NCI-H2227 (cell line): Measurements from ENCODE around the gene RPL22.
"Not testable (repeated sequence)": the region's sequence is repeated elsewhere in the genome, so short reads cannot be mapped to it uniquely, and the experiment has no call there.

Experiments
- DNase-seq: peaks from one replicate; lab custom pipeline; 2025; ENCODE audit not compliant: unreplicated experiment; lab: John Stamatoyannopoulos, UW

Gene RPL22

DNA sequence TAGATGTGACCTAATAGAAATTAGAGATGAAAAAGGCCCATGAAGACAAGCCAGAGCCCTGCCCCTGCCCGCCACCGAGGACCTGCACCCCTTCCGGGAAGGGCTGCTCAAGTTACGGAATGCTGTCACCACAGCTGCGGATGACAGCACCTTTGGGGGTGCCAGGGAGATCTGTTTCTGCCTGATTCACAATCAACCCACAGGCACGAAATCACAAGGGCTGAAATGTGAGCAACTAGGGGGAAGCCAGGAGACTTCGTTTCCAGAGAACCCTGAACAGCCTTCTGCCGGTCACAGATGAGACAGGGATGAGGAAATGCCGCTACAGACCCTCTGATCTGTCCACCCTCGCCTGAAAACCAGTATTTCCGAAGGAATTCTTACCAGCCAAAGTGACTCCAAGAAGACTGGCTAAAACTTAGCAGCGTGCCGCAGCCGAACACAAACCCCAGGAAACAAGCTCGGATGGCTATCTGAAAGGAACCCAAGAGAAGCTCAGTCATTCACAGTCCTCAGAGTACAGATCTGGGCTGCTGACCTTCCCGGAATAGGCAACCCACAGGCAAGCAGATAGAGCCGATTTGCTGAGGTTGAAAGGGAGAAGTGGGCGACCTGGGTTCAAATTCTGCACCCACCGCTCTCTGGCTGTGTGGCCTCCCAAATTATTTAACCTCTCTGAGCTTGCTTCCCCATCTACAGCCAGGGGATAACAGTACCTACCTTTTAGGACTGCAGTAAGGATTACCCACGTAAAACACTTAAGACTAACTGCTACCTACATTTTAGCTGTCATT lies 35.3 kb upstream of the RPL22 start:
- no peak for DNase-seq

DNA sequence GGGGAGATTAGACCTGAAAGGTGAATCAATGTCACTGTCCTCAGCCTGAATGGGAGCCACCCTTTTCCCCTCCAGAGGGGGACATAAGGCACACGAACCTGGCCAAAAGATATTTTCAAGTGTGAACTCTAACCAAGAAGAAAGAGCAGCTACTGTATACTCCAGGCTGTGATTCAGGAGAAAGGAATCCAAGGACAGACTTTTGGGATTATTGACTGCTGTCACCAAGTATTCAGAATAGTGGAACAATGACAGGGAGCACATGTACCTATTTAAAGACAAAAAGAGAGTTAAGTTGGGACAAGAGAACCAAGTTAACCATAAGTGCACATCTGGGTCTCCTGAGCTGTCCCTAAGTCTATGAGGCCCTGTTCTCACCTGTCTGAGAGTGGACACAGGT lies 34.0 kb upstream of the RPL22 start:
- DNase-seq, result no peak

DNA sequence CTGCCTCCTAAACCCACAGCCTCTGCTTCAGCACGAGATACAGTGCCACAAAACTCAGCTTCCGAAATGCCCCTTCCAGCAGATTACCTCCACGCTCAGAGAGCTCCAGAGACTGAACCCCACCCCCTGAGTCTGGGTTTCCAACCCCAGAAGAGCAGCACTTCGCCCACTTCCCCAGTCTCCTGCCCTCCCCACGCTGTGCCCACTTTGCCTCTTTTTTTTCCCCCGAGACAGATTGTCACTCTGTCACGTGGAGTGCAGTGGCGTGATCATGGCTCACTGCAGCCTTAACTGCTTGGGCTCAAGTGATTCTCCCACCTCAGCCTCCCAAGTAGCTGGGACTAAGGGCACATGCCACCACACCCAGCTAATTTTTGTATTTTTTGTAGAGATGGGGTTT lies 26.3 kb upstream of the RPL22 start:
- DNase-seq, result no peak

DNA sequence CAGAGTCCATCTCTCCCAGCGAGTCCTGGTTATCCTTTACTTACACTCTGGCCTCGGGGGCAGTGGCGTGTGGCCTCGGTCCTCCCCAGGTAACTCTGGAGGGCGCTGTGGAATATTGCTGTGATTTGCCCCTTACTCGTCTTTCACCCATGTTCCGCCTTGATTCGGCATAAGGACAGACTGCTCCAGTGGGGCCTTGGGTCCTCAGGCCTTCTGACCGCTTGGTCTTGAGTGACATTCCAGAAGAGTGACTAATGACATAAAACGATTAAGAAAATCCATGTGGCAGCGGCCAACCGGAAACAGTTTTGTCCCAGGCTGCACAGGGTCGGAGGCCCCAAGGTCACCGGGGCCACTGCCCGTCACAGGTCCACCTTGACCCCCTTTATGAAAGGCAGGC lies 25.3 kb upstream of the RPL22 start:
- DNase-seq, result no peak

DNA sequence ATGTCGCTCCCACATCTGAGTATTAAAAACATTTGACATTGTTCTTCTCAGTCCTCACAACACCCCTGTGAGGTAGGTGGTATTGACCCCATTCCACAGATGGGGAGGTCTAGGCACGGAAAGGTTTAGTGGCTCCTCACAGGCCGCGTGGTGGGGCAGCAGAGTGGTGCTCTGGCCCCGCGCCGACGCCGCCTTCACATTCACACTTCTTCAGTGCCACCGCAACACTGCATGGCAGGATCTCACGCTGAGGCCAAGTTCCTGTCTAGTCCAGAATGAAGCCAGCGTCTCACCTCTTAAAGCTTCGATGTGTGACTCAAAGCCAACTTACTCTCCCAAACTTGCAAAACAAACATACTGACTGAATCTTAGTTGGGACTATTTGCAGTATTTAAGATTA lies 24.2 kb upstream of the RPL22 start:
- DNase-seq, result no peak

DNA sequence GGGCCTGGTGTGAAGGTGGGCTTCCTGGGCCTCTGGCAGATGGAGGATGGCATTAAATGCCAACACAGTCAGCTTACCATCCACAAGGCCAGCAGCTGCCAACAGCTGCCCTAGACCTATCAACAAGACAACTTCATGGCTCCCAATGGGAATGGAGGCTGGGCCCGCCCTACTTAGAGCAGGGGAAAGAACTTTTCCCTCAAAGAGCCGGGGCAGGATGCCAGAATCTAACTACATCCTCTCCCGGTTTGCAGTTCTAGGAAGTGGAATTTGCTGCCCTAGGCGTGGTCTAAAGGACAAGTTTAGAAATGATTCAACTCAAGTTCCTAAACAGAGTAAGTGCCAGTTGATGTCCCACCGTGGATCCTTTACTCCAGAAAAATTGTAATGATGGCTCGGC lies 23.2 kb upstream of the RPL22 start:
- DNase-seq, result no peak

DNA sequence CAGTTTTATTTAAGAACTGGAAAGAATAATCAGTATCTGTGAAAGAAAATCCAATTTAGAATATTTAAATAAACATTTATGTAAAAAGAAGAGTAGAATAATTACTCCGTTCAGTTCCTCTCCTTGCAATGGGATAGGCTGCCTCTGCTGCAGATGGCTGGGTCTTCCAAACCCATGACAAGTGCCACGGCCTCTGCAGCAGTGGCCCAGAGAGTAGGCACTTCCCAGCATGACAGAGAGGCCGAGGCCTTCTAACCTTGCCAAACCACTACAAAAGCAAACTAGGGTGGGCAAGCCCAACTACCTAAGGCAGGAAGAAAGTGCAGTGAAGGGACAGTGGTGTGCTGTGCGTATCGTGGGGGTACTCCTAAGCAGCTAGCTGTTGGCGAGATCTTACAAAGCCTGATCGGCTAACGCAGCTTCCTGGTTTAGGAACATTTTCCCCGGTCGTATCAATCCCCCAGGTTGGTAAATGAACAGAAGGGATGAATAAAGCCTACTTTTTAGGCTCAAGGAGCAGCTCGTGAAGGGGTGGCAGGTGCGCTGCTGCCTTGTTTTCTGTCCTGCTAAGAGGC lies 21.9 kb upstream of the RPL22 start:
- no peak for DNase-seq

DNA sequence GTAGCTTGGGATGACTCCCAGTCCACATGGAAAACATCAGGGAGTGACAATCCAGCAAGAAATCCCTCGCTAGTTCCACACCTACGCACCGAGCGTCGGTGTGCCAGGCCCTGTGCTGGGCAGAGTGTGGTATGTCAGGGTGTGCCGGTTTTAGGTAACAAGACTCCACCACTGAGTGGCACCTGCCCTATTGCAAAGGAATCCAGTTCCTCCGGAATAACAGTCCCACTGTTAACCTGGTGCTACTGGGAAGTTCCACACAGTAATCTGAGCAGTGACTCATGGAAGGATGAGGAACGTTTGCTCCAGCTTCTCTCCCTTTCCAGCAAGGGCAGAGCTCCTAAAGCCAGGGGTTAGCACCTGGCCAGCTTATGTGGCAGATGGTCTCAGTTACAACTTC lies 20.8 kb upstream of the RPL22 start:
- no peak for DNase-seq

DNA sequence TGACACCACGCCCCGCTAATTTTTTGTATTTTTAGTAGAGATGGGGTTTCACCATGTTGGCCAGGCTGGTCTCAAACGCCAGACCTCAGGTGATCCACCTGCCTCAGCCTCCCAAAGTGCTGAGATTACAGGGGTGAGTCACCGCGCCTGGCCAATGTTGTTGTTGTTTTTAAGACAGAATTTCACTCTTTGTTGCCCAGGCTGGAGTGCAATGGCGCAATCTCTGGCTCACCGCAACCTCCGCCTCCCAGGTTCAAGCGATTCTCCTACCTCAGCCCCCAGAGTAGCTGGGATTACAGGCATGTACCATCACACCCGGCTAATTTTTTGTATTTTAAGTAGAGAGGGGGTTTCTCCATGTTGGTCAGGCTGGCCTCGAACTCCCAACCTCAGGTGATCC lies 20.2 kb upstream of the RPL22 start:
- DNase-seq, result not testable (repeated sequence)

DNA sequence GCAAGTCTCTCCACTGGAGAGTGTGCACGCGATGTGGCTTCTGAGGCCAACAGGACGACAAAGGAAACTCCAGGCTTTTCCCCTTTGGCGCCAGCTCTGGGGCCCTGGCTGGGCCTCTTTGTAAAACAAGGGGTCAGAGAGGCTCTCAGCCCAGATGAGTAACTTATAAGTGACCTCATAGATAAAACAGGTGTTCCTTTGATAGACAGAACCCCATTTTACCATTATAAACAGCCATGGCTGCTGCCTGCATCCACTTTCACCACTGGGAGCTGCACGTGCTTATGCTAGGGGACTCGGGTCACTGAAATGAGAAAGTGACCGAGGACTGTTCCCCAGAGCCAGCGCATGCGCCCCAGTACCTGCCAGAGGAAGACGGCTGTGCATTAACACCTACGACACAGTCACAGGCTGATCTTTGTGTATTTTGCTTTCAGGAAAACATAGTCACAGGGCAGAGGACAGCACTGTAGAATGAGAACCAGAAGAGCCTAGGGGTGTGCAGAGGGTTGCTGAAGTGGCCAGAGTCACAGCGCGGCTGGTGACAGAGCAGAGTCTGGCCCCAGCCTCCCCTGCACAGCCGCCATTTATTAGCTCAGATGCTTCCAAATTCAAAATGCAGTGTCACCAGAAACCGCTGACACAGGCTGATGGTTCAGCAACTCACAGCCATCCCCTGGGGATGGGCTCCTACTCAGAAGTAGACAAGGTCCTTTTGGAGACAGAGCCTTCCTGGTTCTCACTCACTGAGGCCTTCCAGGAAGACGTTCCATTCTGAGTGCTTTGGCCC lies 19.2 kb upstream of the RPL22 start:
- no peak for DNase-seq

DNA sequence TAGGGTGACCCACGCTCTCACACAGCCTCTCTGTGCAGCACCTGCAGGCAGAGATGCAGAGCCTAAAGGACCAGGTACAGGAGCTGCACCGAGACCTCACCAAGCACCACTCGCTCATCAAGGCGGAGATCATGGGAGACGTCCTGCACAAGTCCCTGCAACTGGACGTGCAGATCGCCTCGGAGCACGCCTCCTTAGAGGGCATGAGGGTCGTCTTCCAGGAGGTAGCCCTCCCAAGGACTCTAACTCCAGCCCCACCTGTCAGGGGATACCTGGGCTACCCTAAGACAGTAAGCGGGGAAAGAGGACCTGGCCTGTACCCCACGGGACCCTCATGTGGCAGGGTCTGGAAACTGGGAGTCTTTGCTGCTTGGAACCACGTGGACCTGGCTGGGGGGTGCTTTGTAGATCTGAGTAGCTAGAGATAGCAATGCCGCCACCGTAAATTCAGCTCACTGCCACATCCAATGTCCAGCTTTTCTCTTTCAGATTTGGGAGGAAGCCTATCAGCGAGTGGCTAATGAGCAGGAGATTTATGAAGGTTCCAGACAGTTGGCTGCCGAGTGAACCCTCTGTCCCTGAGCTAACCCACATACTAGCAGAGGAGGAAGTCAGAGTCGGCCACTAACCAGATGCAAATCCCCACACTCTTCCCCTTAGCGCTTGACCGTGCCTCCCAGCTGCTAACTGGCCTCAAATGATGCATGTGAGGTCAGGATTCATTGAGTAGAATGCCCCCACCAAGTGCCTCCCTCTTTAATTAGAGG lies 13.0 kb upstream of the RPL22 start:
- DNase-seq, result no peak

DNA sequence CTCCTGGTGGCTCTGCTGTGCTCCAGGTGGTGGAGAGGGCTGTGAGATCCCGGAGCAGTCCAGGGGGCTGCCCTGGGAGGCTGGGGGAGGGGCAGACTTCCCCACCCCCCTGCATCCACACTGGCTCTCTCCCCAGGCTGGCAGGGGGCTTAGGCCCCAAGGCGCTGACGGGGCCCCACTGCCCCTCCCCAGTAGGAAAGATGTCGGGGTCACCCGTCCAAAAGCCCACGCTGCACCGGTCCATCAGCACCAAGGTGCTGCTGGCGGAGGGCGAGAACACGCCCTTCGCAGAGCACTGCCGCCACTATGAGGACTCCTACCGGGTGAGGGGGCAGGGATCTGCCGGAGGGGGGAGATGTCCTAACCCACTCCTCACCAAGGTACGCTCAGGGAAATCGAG lies 12.3 kb upstream of the RPL22 start:
- DNase-seq, result no peak

DNA sequence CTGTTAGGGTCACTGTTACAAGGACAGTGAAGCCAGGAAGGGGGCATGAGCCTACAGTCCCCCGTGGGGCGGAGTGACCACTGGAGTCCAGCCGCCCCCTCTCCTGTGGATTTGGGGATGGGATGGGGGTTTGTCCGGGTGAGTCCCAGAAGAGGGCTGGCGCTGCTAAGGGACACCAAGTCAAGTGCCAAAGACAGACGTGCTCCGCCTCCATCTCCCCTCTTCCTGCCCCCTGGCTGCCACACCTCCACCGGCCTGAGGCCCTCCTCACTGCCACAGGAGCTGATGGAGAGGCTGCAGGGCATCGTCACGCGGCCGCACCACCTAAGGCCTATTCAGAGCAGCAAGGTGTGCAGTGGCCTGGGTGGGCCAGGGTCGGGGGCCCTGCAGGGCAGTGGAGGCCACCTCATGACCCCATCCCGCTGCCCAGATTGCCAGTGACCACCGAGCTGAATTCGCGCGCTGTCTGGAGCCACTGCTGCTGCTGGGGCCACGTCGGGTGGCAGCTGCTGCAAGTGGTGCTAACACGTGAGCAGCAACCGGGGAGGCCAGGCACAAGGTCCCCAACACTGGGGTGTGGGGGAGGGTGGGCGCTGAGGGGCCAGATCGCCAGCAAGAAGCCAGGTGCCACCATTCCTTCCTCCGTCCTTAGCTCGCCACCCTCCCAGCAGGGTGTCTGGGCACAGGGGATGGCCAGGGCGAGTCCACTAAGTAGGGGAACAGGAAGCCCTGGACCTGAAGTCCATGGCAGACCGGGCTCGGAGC lies 11.4 kb upstream of the RPL22 start:
- DNase-seq, result no peak

DNA sequence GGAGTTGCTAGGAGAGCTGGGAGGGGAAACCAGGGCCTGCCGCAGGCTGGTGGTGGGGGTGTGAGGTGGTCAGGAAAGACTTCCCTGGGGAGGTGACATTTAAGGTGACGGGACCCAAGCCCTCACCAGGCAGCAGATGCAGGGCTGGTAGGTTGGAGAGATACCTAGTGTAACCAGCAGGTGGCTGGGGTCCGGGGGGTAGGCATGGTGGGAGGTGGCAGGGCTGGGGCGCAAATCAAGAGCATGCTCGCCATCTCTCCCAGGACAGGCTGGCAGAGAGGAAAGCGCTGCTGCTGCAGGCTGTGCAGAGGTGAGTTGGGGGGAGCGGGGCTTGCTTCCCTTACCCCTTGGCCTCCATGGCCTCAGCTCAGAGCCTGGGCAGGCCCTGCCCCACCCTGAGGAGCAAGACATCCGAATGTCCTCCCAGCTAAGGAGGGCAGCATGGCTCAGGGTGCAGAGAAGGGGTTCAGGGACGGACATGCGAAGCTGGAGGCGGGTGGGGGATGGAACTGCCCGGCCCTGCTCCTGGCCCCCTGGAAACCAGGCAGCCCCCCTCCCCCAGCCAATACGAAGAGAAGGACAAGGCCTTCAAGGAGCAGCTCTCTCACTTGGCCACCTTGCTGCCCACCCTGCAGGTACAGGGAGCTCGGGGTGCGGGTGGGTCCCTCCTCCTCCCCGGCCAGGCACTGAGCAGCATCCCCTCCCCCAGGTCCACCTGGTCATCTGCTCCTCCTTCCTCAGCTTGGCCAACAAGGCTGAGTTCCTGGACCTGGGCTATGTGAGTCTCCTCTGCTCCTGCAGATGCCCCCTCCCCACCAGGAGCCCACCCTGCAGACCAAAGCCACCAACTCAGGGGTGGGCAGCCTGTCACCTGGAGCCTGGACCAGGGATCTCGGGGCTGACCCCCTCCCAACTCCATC lies 10.5 kb upstream of the RPL22 start:
- DNase-seq, result no peak

DNA sequence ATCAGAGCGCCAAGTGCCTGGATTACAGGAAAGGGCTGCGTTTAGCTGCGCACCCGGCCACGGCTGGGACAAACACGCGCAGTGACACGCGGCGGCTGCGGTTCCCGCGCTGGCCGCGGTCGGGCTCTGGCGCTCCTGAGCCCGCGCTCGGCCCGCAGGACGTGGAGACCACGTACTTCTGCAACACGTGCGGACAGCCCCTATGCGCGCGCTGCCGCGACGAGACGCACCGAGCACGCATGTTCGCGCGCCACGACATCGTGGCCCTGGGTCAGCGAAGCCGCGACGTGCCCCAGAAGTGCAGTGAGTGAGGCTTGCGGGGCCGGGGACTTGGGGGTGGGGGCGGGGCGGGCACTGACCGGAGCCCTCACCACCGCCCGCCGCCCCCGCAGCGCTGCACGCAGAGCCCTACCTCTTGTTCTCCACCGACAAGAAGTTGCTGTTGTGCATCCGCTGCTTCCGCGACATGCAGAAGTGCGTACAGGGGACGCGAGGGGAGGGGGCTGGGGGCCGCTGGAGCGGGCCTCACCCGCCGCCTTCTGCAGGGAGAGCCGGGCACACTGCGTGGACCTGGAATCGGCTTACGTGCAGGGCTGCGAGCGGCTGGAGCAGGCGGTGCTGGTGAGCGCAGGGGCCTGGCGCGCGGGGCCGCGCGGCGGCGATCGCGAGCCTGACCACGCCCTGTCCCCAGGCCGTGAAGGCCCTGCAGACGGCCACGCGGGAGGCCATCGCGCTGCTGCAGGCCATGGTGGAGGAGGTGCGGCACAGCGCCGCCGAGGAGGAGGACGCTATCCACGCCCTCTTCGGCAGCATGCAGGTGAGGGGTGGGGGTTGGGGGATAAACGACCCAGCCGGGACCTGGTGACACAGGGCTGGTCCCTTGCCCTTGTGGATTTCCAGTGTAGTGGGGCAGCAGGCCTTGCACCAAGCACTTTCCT lies 9.6 kb upstream of the RPL22 start:
- no peak for DNase-seq

DNA sequence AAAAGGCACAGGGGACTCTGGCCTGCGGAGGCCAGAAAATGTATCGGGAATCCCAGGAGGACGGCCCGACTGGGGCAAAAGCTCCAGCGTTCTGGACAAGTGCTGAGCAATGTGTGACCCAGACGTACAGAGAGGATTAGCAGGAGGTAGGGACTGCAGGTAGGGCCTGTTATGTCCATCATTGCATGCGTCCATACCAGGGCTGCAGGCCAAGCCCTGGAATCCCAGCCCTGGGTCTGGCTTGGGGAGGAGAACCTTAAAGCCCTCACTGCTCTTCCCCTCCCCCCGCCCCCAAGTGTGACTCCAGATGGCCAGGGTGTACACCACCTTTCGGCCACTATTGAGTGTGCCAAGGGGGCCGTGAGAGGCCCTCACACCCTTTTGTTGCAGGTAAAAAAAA lies 8.5 kb upstream of the RPL22 start:
- no peak for DNase-seq

DNA sequence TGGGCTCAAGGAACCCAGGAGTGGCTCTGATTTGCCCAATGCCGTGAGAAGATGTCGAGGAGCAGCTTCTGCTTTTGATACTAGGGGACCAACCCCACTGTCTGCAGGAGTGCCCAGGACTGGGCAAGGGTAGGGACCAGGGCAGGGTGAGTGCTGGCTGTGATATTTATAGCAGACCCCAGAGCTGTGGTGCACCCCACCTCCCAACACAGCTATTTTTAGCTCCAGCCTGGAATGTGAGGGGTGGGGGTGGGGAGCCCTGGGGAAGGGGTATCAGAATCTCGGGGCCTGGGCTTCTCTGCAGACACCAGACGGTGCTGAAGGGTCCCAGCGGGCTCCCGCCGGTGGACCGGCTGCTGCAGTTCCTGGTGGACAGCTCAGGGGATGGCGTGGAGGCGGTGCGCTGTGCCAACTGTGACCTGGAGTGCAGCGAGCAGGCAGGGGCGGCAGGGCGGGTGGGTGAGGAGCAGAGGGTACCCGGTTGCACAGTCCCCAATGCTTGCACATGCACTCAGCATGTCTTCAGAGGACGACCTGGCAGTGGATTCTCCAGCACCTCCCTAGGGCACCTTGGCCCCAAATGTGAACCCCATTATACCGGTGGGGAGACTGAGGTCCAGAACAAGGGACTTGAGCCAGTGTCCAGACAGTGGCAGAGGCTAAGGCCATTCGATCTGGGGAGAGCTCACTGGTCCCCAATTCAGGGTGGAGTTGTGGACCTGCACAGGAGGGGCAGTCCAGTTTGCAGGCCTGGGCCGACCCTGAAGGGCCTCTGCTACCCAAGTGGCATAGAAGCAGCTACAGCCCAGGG lies 7.9 kb upstream of the RPL22 start:
- no peak for DNase-seq

DNA sequence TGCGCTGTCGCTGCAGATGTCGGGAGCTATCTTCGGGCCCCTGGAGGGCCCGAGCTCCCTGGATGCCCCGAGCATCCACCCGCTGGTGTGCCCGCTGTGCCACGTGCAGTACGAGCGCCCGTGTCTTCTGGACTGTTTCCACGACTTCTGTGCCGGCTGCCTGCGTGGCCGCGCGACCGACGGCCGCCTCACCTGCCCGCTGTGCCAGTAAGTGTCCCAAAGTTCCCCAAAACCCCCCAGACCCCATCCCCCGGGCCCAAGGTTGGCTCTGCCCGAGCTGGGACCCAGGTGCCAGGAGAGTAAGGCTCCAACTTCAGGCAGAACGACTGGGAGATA lies 7.1 kb upstream of the RPL22 start:
- DNase-seq, result no peak
